ENCODE data around the gene XXYLT1.

- TF ChIP-seq, protein P1, sequence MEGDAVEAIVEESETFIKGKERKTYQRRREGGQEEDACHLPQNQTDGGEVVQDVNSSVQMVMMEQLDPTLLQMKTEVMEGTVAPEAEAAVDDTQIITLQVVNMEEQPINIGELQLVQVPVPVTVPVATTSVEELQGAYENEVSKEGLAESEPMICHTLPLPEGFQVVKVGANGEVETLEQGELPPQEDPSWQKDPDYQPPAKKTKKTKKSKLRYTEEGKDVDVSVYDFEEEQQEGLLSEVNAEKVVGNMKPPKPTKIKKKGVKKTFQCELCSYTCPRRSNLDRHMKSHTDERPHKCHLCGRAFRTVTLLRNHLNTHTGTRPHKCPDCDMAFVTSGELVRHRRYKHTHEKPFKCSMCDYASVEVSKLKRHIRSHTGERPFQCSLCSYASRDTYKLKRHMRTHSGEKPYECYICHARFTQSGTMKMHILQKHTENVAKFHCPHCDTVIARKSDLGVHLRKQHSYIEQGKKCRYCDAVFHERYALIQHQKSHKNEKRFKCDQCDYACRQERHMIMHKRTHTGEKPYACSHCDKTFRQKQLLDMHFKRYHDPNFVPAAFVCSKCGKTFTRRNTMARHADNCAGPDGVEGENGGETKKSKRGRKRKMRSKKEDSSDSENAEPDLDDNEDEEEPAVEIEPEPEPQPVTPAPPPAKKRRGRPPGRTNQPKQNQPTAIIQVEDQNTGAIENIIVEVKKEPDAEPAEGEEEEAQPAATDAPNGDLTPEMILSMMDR (IDR thresholded peaks at IDR 0.05): no peak
- no peak for TF ChIP-seq EZH2phosphoT487 (IDR thresholded peaks at IDR 0.05)
- no peak for TF ChIP-seq EZH2 (IDR thresholded peaks at IDR 0.05)
These were observed 176.6 kb downstream of the XXYLT1 start for GRCh38 chr3:195094191-195094921.
